ENCODE results near the gene ABHD1.

The ABHD1 gene

DNA sequence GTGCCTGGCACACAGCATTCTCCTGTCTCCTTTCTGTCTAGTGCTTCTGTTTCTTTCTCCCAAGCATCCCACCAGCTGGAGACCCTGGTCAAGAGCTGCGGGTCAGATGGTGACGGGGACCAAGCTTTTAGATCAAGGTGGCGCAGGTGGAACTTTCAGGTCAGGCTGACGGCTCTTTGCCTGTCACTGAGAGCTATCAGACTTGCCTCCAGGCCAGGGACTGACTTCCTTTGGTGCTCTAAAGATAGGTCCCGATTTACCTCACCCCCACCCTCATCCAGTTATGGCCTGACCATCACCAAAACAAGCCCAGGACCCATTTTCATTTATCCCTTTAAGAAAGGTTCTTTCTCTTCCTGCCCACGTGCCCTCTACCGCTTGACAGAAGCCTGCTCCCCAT lies 46.4 kb upstream of the ABHD1 start:
- Histone ChIP-seq H3K79me2 (ENCODE audit: low read length) (no peaks in the 10 kb centered on the region), H4K20me1 (ENCODE audit: insufficient read depth, low read length) (no peaks in the 10 kb centered on the region), H3K36me3 (replicated peaks; ENCODE audit: low read depth, low read length) (no peaks in the 10 kb centered on the region), H3K9me3 (ENCODE audit: insufficient read depth, low read length) (no peaks in the 10 kb centered on the region), H3K4me2 (ENCODE audit: low read length) (no peak overlapping the region), H3K27ac (ENCODE audit: low read length) (no peak overlapping the region), H3K4me3 (ENCODE audit: low read length) (no peak overlapping the region), H3K4me1 (ENCODE audit: low read length) (peaks cover 19% of the 10 kb centered on the region), H3K27me3 (ENCODE audit: low read depth, low read length) (peaks cover 10% of the 10 kb centered on the region), H3K9ac (ENCODE audit: low read length) (no peak overlapping the region), H2AFZ (ENCODE audit: low read depth, low read length) (no peak overlapping the region)
- TF ChIP-seq EZH2phosphoT487 (IDR thresholded peaks at IDR 0.05; ENCODE audit: low read depth) (no peak), CTCF (IDR thresholded peaks at IDR 0.05; ENCODE audit: low read depth, low read length) (no peak)

DNA sequence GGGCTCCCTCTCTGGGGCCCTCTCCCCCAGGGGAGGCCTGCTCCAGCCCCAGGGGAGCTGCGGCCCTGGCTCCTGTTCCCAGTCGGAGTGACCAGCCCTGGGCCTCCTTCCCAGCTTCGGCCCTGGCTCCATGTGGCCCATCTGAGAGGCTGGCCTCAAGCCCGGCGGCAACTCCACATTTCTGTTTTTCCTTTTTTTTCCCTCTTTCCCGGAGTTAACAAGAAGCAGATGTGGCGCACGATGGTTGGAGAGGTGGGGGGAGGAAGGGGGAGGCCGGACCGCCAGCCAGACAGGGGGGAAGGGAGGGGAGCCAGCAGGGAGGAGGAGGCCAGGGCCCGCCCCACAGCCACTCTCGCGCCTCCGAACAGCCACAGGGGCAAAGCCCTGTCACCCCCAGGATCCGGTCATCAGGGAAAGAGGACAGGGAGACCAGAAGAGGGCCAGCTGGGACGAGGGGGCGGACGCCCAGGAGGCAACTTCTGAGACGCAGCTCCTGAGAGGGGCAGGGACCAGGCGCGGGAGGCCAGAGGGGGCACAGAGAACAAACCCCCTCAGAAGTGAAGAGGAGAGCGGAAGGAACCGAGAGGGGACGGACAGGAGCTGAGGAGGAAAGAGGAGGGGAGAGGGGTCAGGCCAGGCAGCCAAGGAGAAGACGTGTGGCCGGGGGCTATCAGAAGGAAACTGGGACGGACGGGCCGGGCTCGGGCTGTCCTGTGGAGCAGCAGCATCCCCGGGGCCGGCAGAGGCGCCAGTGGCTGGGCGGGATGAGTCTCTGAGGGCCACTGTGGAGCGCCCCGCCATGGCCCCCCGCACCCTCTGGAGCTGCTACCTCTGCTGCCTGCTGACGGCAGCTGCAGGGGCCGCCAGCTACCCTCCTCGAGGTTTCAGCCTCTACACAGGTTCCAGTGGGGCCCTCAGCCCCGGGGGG lies 45.1 kb upstream of the ABHD1 start, which contains the start of gene EMILIN1:
Gene EMILIN1, plus strand, starts transcription at position 349 of the 928 bp plus-strand sequence. Its CDS starts 451 bp downstream, at position 800.
- H3K27ac ChIP-seq (ENCODE audit: low read length) = no peak within 1 kb of the TSS
- H2AFZ ChIP-seq (ENCODE audit: low read depth, low read length) = no peak within 1 kb of the TSS

GRCh38 chr2:27079233-27080139 lies 44.1 kb upstream of the ABHD1 start:
- no peak overlapping the region for H3K4me2 ChIP-seq (ENCODE audit: low read length)
- H3K9me3 ChIP-seq (ENCODE audit: insufficient read depth, low read length) = no peaks in the 10 kb centered on the region
- H3K9ac ChIP-seq (ENCODE audit: low read length) = no peak overlapping the region
- H3K4me3 ChIP-seq (ENCODE audit: low read length) = no peak overlapping the region
- TF ChIP-seq CTCF (IDR thresholded peaks at IDR 0.05; ENCODE audit: low read depth, low read length) = no peak
- peaks cover 13% of the 10 kb centered on the region for H3K4me1 ChIP-seq (ENCODE audit: low read length)
- H3K36me3 ChIP-seq (replicated peaks; ENCODE audit: low read depth, low read length) = no peaks in the 10 kb centered on the region
- H3K79me2 ChIP-seq (ENCODE audit: low read length) = no peaks in the 10 kb centered on the region
- no peak overlapping the region for H2AFZ ChIP-seq (ENCODE audit: low read depth, low read length)
- H4K20me1 ChIP-seq (ENCODE audit: insufficient read depth, low read length) = no peaks in the 10 kb centered on the region
- H3K27ac ChIP-seq (ENCODE audit: low read length) = no peak overlapping the region
- H3K27me3 ChIP-seq (ENCODE audit: low read depth, low read length) = peaks cover 10% of the 10 kb centered on the region

More for the DNA sequence above, 45.1 kb upstream of the ABHD1 start, which contains the start of gene EMILIN1:
- Histone ChIP-seq H3K4me1 (ENCODE audit: low read length) (peaks cover 13% of the 10 kb centered on the region), H3K9ac (ENCODE audit: low read length) (no peak within 1 kb of the TSS), H4K20me1 (ENCODE audit: insufficient read depth, low read length) (no peaks in the 10 kb centered on the region), H3K36me3 (replicated peaks; ENCODE audit: low read depth, low read length) (no peaks in the 10 kb centered on the region), H3K27me3 (ENCODE audit: low read depth, low read length) (peaks cover 10% of the 10 kb centered on the region), H3K4me3 (ENCODE audit: low read length) (no peak within 1 kb of the TSS), H3K4me2 (ENCODE audit: low read length) (no peak within 1 kb of the TSS), H3K79me2 (ENCODE audit: low read length) (no peaks in the 10 kb centered on the region), H3K9me3 (ENCODE audit: insufficient read depth, low read length) (no peaks in the 10 kb centered on the region)
- no peak for TF ChIP-seq EZH2phosphoT487 (IDR thresholded peaks at IDR 0.05; ENCODE audit: low read depth)
- no peak for TF ChIP-seq CTCF (IDR thresholded peaks at IDR 0.05; ENCODE audit: low read depth, low read length)

- Histone ChIP-seq H3K4me3 (ENCODE audit: low read length) (no peak overlapping the region), H4K20me1 (ENCODE audit: insufficient read depth, low read length) (no peaks in the 10 kb centered on the region), H3K27ac (ENCODE audit: low read length) (no peak overlapping the region), H3K9ac (ENCODE audit: low read length) (no peak overlapping the region), H3K27me3 (ENCODE audit: low read depth, low read length) (peaks cover 10% of the 10 kb centered on the region), H2AFZ (ENCODE audit: low read depth, low read length) (no peak overlapping the region), H3K36me3 (replicated peaks; ENCODE audit: low read depth, low read length) (no peaks in the 10 kb centered on the region), H3K9me3 (ENCODE audit: insufficient read depth, low read length) (no peaks in the 10 kb centered on the region), H3K4me2 (ENCODE audit: low read length) (no peak overlapping the region), H3K79me2 (ENCODE audit: low read length) (no peaks in the 10 kb centered on the region), H3K4me1 (ENCODE audit: low read length) (peaks cover 13% of the 10 kb centered on the region)
- no peak for TF ChIP-seq CTCF (IDR thresholded peaks at IDR 0.05; ENCODE audit: low read depth, low read length)
- TF ChIP-seq EZH2phosphoT487 (IDR thresholded peaks at IDR 0.05; ENCODE audit: low read depth) = no peak
These were observed 43.5 kb upstream of the ABHD1 start for GRCh38 chr2:27080140-27080469.

Measured in OCI-LY3 (cell line).